Measurements from ENCODE around the gene ASPG. TPM values are rescaled to one million over a fixed set of nuclear protein-coding genes. Genes with fewer than 3 reads are reported as not detected.

Gene ASPG
- total RNA-seq, 2 experiments from 2014 or later, result not detected

DNA sequence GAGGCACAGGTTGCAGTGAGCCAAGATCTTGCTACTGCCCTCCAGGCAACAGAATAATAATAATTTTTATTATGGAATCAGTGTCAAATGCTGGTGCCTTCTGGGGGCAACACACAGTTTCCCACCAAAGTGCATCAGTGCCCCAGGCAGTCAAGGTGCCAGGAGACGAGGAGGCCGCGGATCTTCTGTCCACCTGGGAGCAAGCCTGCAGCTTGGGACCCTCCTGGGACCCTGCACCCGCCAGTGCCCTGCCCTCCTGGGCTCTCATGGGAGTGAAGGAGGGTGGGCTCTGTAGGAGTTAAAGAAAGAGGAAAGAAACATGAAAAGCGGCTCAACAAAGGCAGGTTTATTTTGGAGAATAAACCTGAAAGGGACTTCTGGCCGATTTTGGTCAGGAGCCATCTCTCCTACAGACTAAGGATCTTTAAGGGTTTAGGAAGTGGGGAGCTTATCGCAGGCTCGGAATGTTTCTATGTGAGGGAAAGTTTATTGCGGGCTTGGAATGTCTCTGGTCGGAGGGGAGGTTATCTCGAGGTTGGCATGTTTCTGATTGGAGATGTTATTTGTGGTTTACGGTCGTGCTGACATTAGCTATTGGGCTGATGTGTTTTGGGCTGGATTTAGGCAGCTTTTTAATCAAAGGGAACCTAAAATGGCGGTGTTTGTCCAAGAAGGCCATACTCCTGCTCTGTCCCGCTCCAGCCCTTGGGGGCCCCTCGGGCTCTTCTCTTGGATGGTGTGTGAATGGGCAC, 1.1 kb upstream of the ASPG start:
- peaks cover 0 to 10% of the 10 kb centered on the region in 2 experiments for H3K9me3 ChIP-seq (ENCODE audit: control insufficient read depth in 1 of 2, insufficient read depth in 1 of 2, low read length in 2 of 2)
- DNase-seq, result no peak
- H3K36me3 ChIP-seq (ENCODE audit: insufficient read depth, low read length), result no peaks in the 10 kb centered on the region
- Mint-ChIP-seq H3K9me3 (no peaks in the 10 kb centered on the region), H3K27me3 (peaks cover 20% of the 10 kb centered on the region), H3K36me3 (ENCODE audit: low read depth) (no peaks in the 10 kb centered on the region), H3K27ac (no peak overlapping the region), H3K4me1 (ENCODE audit: low read depth) (no peaks in the 10 kb centered on the region), H3K4me3 (no peak overlapping the region)
- H3K27me3 ChIP-seq (ENCODE audit: control insufficient read depth in 1 of 2, insufficient read depth in 2 of 2, low read length in 2 of 2), result peaks cover 8 to 13% of the 10 kb centered on the region in 2 experiments
- ATAC-seq (ENCODE audit: poor library complexity), result no peak
- H3K27ac ChIP-seq (ENCODE audit: low read depth in 1 of 2, low read length in 2 of 2), result no peak overlapping the region
- H3K4me3 ChIP-seq (ENCODE audit: low read length), result no peak overlapping the region
- peaks cover 6% of the 10 kb centered on the region for H3K4me1 ChIP-seq (ENCODE audit: insufficient read depth, low read length)
- ChIA-PET CTCF (no interaction called here), POLR2A (no interaction called here)
- TF ChIP-seq, protein P1, sequence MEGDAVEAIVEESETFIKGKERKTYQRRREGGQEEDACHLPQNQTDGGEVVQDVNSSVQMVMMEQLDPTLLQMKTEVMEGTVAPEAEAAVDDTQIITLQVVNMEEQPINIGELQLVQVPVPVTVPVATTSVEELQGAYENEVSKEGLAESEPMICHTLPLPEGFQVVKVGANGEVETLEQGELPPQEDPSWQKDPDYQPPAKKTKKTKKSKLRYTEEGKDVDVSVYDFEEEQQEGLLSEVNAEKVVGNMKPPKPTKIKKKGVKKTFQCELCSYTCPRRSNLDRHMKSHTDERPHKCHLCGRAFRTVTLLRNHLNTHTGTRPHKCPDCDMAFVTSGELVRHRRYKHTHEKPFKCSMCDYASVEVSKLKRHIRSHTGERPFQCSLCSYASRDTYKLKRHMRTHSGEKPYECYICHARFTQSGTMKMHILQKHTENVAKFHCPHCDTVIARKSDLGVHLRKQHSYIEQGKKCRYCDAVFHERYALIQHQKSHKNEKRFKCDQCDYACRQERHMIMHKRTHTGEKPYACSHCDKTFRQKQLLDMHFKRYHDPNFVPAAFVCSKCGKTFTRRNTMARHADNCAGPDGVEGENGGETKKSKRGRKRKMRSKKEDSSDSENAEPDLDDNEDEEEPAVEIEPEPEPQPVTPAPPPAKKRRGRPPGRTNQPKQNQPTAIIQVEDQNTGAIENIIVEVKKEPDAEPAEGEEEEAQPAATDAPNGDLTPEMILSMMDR (IDR thresholded peaks at IDR 0.05), result no peak
- intact Hi-C loops (cut with DNase I, micrococcal nuclease), result no loop called here

DNA sequence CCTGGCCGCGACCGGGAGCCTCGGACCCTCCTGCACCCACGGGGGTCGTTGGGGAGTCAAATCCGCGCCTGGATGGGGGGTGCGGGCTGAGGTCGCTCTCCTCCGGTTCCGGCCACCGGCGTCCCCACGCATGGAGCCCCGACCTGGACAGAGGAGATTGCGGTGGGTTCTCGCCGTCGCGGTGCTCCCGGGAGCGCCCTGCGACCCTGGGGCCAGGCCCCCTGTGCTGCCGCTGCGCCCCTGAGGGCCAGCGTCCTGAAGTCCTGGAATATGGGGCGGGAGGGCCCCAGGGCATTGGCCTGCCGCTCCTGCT, 345 bp downstream of the ASPG start:
- Histone ChIP-seq H3K4me1 (ENCODE audit: insufficient read depth, low read length) (peaks cover 6% of the 10 kb centered on the region), H3K36me3 (ENCODE audit: insufficient read depth, low read length) (no peaks in the 10 kb centered on the region), H3K4me3 (ENCODE audit: low read length) (no peak overlapping the region), H3K9me3 (ENCODE audit: control insufficient read depth in 1 of 2, insufficient read depth in 1 of 2, low read length in 2 of 2) (peaks cover 0 to 10% of the 10 kb centered on the region in 2 experiments), H3K27ac (ENCODE audit: low read depth in 1 of 2, low read length in 2 of 2) (no peak overlapping the region), H3K27me3 (ENCODE audit: control insufficient read depth in 1 of 2, insufficient read depth in 2 of 2, low read length in 2 of 2) (peaks cover 8 to 13% of the 10 kb centered on the region in 2 experiments)
- ChIA-PET CTCF (interaction anchor here (1.8 kb wide), 1 partner anchor 8 kb away, joined by 9 read pairs; no protein-coding TSS in a partner anchor), POLR2A (no interaction called here)
- Mint-ChIP-seq H3K36me3 (ENCODE audit: low read depth) (no peaks in the 10 kb centered on the region), H3K27me3 (peaks cover 20% of the 10 kb centered on the region), H3K4me3 (no peak overlapping the region), H3K27ac (no peak overlapping the region), H3K9me3 (no peaks in the 10 kb centered on the region), H3K4me1 (ENCODE audit: low read depth) (no peaks in the 10 kb centered on the region)
- intact Hi-C loops (cut with DNase I, micrococcal nuclease), result no loop called here
- ATAC-seq (ENCODE audit: poor library complexity) (no peak), DNase-seq (peak in 1 of 14 experiments; percentile 26)
- TF ChIP-seq, protein P1 (IDR thresholded peaks at IDR 0.05), result no peak

DNA sequence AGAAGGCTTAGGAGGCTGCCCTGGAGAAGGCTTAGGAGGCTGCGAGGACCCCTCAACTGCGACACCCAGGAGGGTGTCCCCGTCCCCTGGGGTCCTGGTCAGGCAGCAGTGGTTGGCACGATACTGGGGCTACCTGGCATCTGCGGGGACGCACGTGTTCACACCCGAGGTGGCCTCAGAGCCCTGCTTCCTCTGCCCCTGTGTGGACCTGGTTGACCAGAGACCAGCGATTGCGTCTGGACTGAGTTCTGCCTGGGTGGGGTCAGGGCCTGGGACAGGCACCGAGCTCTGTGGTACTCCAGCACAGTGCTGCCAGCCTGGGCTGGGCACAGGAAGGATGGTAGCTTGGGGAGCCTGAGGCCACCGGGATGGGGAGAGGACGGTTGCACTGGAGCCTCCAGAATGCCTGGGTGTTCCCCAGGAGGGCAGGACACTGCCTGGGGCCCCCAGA, 735 bp downstream of the ASPG start:
- Histone ChIP-seq H3K27me3 (ENCODE audit: control insufficient read depth in 1 of 2, insufficient read depth in 2 of 2, low read length in 2 of 2) (peaks cover 8 to 13% of the 10 kb centered on the region in 2 experiments), H3K9me3 (ENCODE audit: control insufficient read depth in 1 of 2, insufficient read depth in 1 of 2, low read length in 2 of 2) (peaks cover 0 to 10% of the 10 kb centered on the region in 2 experiments), H3K4me1 (ENCODE audit: insufficient read depth, low read length) (peaks cover 6% of the 10 kb centered on the region), H3K4me3 (ENCODE audit: low read length) (no peak overlapping the region), H3K27ac (ENCODE audit: low read depth in 1 of 2, low read length in 2 of 2) (no peak overlapping the region), H3K36me3 (ENCODE audit: insufficient read depth, low read length) (no peaks in the 10 kb centered on the region)
- ChIA-PET CTCF (interaction anchor here (1.8 kb wide), 1 partner anchor 8 kb away, joined by 9 read pairs; no protein-coding TSS in a partner anchor), POLR2A (no interaction called here)
- Mint-ChIP-seq H3K27me3 (peaks cover 20% of the 10 kb centered on the region), H3K4me1 (ENCODE audit: low read depth) (no peaks in the 10 kb centered on the region), H3K27ac (no peak overlapping the region), H3K9me3 (no peaks in the 10 kb centered on the region), H3K36me3 (ENCODE audit: low read depth) (no peaks in the 10 kb centered on the region), H3K4me3 (no peak overlapping the region)
- intact Hi-C loops (cut with DNase I, micrococcal nuclease), result no loop called here
- ATAC-seq (ENCODE audit: poor library complexity) (no peak), DNase-seq (peak in 1 of 14 experiments; percentile 31)
- TF ChIP-seq, protein P1 (IDR thresholded peaks at IDR 0.05), result no peak

All from CD4-positive, alpha-beta T cell (primary cell).